AG04449 (cell line): ENCODE measurements around the gene KDM4F.
"Not testable (repeated sequence)": the region's sequence is repeated elsewhere in the genome, so short reads cannot be mapped to it uniquely, and the experiment has no call there.

ENCODE experiments used
- CTCF ChIA-PET: fragments of 350-600 bp; formaldehyde crosslinking; extraction: SDS; loops from one replicate; lab custom pipeline; 2021; ENCODE audit warnings: antibody characterized with exemption; lab: Yijun Ruan, JAX
- POLR2A ChIA-PET: fragments of 400-600, 350-600 bp; formaldehyde crosslinking; extraction: SDS; loops from one replicate; lab custom pipeline; 2020; ENCODE audit warnings: antibody characterized with exemption, inconsistent platforms; lab: Yijun Ruan, JAX
- DNase-seq: peaks from one replicate; pipeline ENCODE4 v3.0.0-alpha.2; 2010; ENCODE audit warnings: low read depth, low spot score
- H3K4me3 ChIP-seq: 2 replicates; pipeline ENCODE4 v1.5.1; 2011; ENCODE audit warnings: low read depth, mild to moderate bottlenecking, control low read depth, low read length
- CTCF ChIP-seq: IDR thresholded peaks from one replicate; pipeline ENCODE4 v1.5.1; 2011; ENCODE audit warnings: mild to moderate bottlenecking, moderate library complexity, low read length, control low read depth, inconsistent platforms; ENCODE audit not compliant: insufficient read depth; ENCODE audit errors: missing control alignments

KDM4F gene

GRCh38 chr11:95024958-95025357 lies 24.3 kb upstream of the KDM4F start, which contains the start of gene KDM4E:
TSS of gene KDM4E (plus strand) at chr11:95025258. CDS start at chr11:95025558, 300 bp downstream.
- ChIA-PET CTCF (no interaction called here), POLR2A (no interaction called here)
- TF ChIP-seq CTCF, result no peak
- H3K4me3 ChIP-seq, result no peak within 1 kb of the TSS
- DNase-seq, result no peak

DNA sequence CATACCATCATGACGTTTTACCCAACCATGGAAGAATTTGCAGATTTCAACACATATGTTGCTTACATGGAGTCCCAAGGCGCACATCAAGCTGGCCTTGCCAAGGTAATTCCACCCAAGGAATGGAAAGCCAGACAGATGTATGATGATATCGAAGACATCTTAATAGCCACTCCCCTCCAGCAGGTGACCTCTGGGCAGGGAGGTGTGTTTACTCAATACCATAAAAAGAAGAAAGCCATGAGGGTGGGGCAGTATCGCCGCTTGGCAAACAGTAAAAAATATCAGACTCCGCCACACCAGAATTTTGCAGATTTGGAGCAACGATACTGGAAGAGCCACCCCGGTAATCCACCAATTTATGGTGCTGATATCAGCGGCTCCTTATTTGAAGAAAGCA lies 23.6 kb upstream of the KDM4F start:
- DNase-seq, H3K4me3 ChIP-seq, CTCF ChIA-PET, POLR2A ChIA-PET: not testable (repeated sequence)

DNA sequence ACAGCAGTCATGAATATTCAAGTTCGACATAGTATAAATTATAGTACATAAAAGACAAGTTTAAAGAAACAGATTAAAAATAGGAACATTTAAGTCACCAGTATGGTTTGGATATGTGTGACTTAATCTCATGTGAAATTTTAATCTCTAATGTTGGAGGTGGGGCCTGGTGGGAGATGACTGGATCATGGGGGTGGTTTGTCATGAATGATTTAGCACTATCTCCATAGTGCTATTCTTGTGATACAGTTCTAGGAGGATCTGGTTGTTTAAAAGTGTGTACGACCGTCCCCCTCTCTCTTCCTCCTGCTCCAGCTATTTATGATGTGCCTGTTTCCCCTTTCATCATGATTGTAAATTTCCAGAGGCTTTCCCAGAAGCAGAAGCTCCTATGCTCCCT lies 20.9 kb upstream of the KDM4F start:
- no peak for DNase-seq
- no peak for TF ChIP-seq CTCF
- H3K4me3 ChIP-seq, result no peak overlapping the region
- POLR2A ChIA-PET, result no interaction called here
- CTCF ChIA-PET, result interaction anchor here (0.7 to 1.5 kb wide), 2 partner anchors 11 to 738 kb away, joined by 3 read pairs; no protein-coding TSS in a partner anchor

GRCh38 chr11:95033051-95033450 lies 16.2 kb upstream of the KDM4F start:
- H3K4me3 ChIP-seq, result no peak overlapping the region
- ChIA-PET POLR2A (no interaction called here), CTCF (no interaction called here)
- DNase-seq, result no peak
- no peak for TF ChIP-seq CTCF

DNA sequence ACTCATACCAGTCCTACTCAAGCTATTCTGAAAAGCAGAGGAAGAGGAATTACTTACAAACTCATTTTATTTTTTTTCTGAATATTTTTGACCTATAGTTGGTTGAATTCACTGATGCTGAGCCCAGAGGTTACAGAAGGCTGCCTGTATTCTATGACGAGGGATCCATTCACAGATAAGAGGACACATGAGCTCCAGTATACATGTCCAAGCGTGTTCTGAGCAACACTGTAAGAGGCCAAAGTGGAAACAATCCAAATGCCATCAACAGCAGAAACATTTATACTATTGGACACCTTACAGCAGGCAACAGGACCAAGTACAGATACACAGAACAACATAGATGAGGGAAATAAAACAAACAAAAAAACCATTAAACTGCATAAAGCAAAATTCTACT lies 13.9 kb upstream of the KDM4F start:
- no peak for TF ChIP-seq CTCF
- POLR2A ChIA-PET, result interaction anchor here (0.7 kb wide), 1 partner anchor 1700 kb away, joined by 3 read pairs; no protein-coding TSS in a partner anchor
- DNase-seq, result no peak
- no peak overlapping the region for H3K4me3 ChIP-seq
- CTCF ChIA-PET, result no interaction called here

DNA sequence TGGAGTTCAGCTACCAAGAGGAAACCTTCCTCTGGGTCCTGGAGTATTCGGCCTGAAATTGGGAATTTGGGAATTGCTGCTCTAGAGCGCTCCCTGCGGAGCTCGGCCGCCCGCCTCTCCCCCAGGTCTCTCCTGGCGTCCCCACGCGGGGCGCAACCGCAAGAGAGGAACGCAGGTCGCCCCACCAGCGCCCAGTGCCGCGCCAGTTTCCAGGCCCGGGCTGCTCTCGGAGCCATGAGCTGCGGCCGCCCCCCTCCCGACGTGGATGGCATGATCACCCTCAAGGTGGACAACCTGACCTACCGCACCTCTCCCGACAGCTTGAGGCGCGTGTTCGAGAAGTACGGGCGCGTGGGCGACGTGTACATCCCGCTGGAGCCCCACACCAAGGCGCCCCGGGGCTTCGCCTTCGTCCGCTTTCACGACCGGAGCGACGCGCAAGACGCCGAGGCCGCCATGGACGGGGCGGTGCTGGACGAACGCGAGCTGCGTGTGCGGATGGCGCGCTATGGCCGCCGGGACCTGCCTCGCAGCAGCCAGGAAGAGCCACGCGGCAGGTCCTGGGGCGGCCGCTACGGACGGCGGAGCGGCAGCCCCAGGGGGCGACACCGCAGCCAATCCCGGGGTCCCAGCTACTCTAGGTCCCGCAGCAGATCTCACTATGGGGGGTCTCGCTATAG lies 11.7 kb upstream of the KDM4F start:
- DNase-seq, CTCF ChIA-PET, POLR2A ChIA-PET: not testable (repeated sequence)
- peak overlapping the region; percentile 34 for H3K4me3 ChIP-seq

GRCh38 chr11:95042239-95042638 lies 7.0 kb upstream of the KDM4F start:
- ChIA-PET CTCF (no interaction called here), POLR2A (no interaction called here)
- no peak for DNase-seq
- H3K4me3 ChIP-seq, result no peak overlapping the region
- TF ChIP-seq CTCF, result no peak
